ENCODE results near the gene CSRP2.

Gene CSRP2

GRCh38 chr12:76920172-76921099 lies 41.6 kb upstream of the CSRP2 start:
- ChIA-PET POLR2A (no interaction called here), CTCF (no interaction called here)
- TF ChIP-seq L3MBTL2 (conservative IDR thresholded peaks at IDR 0.05): no peak
- no peak for TF ChIP-seq FOXK2 (IDR thresholded peaks at IDR 0.05)
- TF ChIP-seq FOXA1 (IDR thresholded peaks at IDR 0.05): no peak
- TF ChIP-seq SP1 (IDR thresholded peaks at IDR 0.05): no peak
- TF ChIP-seq ARNT (IDR thresholded peaks at IDR 0.05): no peak
- TF ChIP-seq SUZ12 (IDR thresholded peaks at IDR 0.05): no peak
- DNase-seq (ENCODE audit: extremely low spot score): no peak

- CTCF ChIA-PET: interaction anchor here (0.7 kb wide), 1 partner anchor 8 kb away, joined by 3 read pairs; no protein-coding TSS in a partner anchor
- TF ChIP-seq BHLHE40 (IDR thresholded peaks at IDR 0.05; ENCODE audit: borderline replicate concordance) (no peak), SUZ12 (IDR thresholded peaks at IDR 0.05) (no peak), ZNF384 (IDR thresholded peaks at IDR 0.05) (no peak), PKNOX1 (IDR thresholded peaks at IDR 0.05) (no peak), FOXK2 (IDR thresholded peaks at IDR 0.05) (no peak), FOXM1 (IDR thresholded peaks at IDR 0.05; ENCODE audit: borderline replicate concordance) (no peak), NFRKB (IDR thresholded peaks at IDR 0.05) (no peak), L3MBTL2 (conservative IDR thresholded peaks at IDR 0.05) (no peak), ARNT (IDR thresholded peaks at IDR 0.05) (no peak), CTBP1 (IDR thresholded peaks at IDR 0.05; ENCODE audit: borderline replicate concordance) (no peak), ELF4 (IDR thresholded peaks at IDR 0.05) (no peak), FOXA1 (IDR thresholded peaks at IDR 0.05) (no peak), LEF1 (IDR thresholded peaks at IDR 0.05; ENCODE audit: borderline replicate concordance) (no peak), HDGF (IDR thresholded peaks at IDR 0.05; ENCODE audit: borderline replicate concordance) (no peak), SP1 (IDR thresholded peaks at IDR 0.05) (no peak), TARDBP (IDR thresholded peaks at IDR 0.05) (no peak)
- DNase-seq (ENCODE audit: extremely low spot score): no peak
- POLR2A ChIA-PET: no interaction called here
Observed at GRCh38 chr12:76919383-76920171, 40.8 kb upstream of the CSRP2 start.

DNA sequence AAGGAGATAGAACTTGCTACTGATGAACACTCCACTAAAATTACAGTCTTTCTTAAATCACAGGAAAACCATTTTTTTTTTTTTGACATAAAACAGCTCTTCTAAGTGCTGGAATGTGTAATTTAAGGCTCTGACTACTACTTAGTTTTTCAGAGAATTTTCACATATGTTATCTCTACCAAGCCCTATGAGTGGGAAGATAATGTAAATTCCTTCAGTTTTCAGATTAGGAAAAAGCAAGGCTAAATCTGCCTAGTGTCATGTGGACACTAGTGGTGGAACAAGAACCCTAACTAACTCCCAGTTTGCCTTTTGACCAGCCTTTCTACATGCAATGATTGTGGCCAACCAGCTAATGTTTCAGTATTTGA lies 37.3 kb upstream of the CSRP2 start:
- no peak for TF ChIP-seq SP1 (IDR thresholded peaks at IDR 0.05)
- no peak for TF ChIP-seq FOXM1 (IDR thresholded peaks at IDR 0.05; ENCODE audit: borderline replicate concordance)
- no peak for TF ChIP-seq FOXA1 (IDR thresholded peaks at IDR 0.05)
- no peak for TF ChIP-seq NFRKB (IDR thresholded peaks at IDR 0.05)
- TF ChIP-seq BHLHE40 (IDR thresholded peaks at IDR 0.05; ENCODE audit: borderline replicate concordance): no peak
- TF ChIP-seq ELF4 (IDR thresholded peaks at IDR 0.05): no peak
- TF ChIP-seq PKNOX1 (IDR thresholded peaks at IDR 0.05): no peak
- TF ChIP-seq CTBP1 (IDR thresholded peaks at IDR 0.05; ENCODE audit: borderline replicate concordance): no peak
- no peak for TF ChIP-seq SUZ12 (IDR thresholded peaks at IDR 0.05)
- TF ChIP-seq HDGF (IDR thresholded peaks at IDR 0.05; ENCODE audit: borderline replicate concordance): no peak
- TF ChIP-seq ZNF384 (IDR thresholded peaks at IDR 0.05): no peak
- no peak for TF ChIP-seq L3MBTL2 (conservative IDR thresholded peaks at IDR 0.05)
- no peak for TF ChIP-seq LEF1 (IDR thresholded peaks at IDR 0.05; ENCODE audit: borderline replicate concordance)
- no peak for TF ChIP-seq TARDBP (IDR thresholded peaks at IDR 0.05)
- no peak for TF ChIP-seq ARNT (IDR thresholded peaks at IDR 0.05)
- no peak for TF ChIP-seq FOXK2 (IDR thresholded peaks at IDR 0.05)
- DNase-seq (ENCODE audit: extremely low spot score): no peak
- CTCF ChIA-PET: interaction anchor here (1.2 kb wide), 1 partner anchor 46 kb away, joined by 3 read pairs; no protein-coding TSS in a partner anchor
- POLR2A ChIA-PET: interaction anchor here (1.1 kb wide), 1 partner anchor 37 kb away, joined by 4 read pairs; the partner anchor contains the start of gene CSRP2

GRCh38 chr12:76915361-76916169 lies 36.7 kb upstream of the CSRP2 start:
- no peak for DNase-seq (ENCODE audit: extremely low spot score)
- TF ChIP-seq FOXA1 (IDR thresholded peaks at IDR 0.05) (no peak), TARDBP (IDR thresholded peaks at IDR 0.05) (no peak), FOXK2 (IDR thresholded peaks at IDR 0.05) (no peak), ZNF384 (IDR thresholded peaks at IDR 0.05) (no peak), BHLHE40 (IDR thresholded peaks at IDR 0.05; ENCODE audit: borderline replicate concordance) (no peak), NFRKB (IDR thresholded peaks at IDR 0.05) (no peak), FOXM1 (IDR thresholded peaks at IDR 0.05; ENCODE audit: borderline replicate concordance) (no peak), ELF4 (IDR thresholded peaks at IDR 0.05) (no peak), CTBP1 (IDR thresholded peaks at IDR 0.05; ENCODE audit: borderline replicate concordance) (no peak), ARNT (IDR thresholded peaks at IDR 0.05) (no peak), LEF1 (IDR thresholded peaks at IDR 0.05; ENCODE audit: borderline replicate concordance) (no peak), SP1 (IDR thresholded peaks at IDR 0.05) (no peak), PKNOX1 (IDR thresholded peaks at IDR 0.05) (no peak), SUZ12 (IDR thresholded peaks at IDR 0.05) (no peak), L3MBTL2 (conservative IDR thresholded peaks at IDR 0.05) (no peak), HDGF (IDR thresholded peaks at IDR 0.05; ENCODE audit: borderline replicate concordance) (no peak)
- POLR2A ChIA-PET: interaction anchor here (1.1 kb wide), 1 partner anchor 36 kb away, joined by 4 read pairs; the partner anchor contains the start of gene CSRP2
- CTCF ChIA-PET: no interaction called here
